DND-41 (cell line): Measurements from ENCODE around the gene PLXNA4.

ENCODE experiments used
- ATAC-seq: fragments of 200-7000 bp; cut with Tn5 transposase; 3 replicates; pipeline ENCODE4 v1.9.1; 2021; ENCODE audit warnings: low read depth; ENCODE audit not compliant: insufficient read depth
- DNase-seq: peaks from one replicate; pipeline ENCODE4 v3.0.0-alpha.2; 2020
- H2AFZ ChIP-seq: 2 replicates; pipeline ENCODE4 v1.6.0; 2012; ENCODE audit warnings: low read depth, low read length
- H3K27ac ChIP-seq: 2 replicates; pipeline ENCODE4 v1.5.1; 2012; ENCODE audit warnings: low read length, inconsistent platforms
- H3K27me3 ChIP-seq: fragments of 200-600 bp; sonication (generic); 2 replicates; pipeline ENCODE4 v1.6.0; 2012; ENCODE audit warnings: low read length, mild to moderate bottlenecking, inconsistent platforms; ENCODE audit not compliant: insufficient read depth, poor library complexity
- H3K36me3 ChIP-seq: 2 replicates; pipeline ENCODE4 v1.5.1; 2012; ENCODE audit warnings: low read length, inconsistent platforms; ENCODE audit not compliant: insufficient read depth
- H3K4me1 ChIP-seq: 2 replicates; pipeline ENCODE4 v1.5.1; 2012; ENCODE audit warnings: mild to moderate bottlenecking, low read length; ENCODE audit not compliant: insufficient read depth
- H3K4me2 ChIP-seq: 2 replicates; pipeline ENCODE4 v1.6.0; 2012; ENCODE audit warnings: mild to moderate bottlenecking, moderate library complexity, low read length, inconsistent platforms; ENCODE audit not compliant: insufficient read depth
- H3K4me3 ChIP-seq, 2 experiments: fragments of 200-600 bp in 1 of 2; shearing (Covaris generic) in 1 of 2; 2 replicates each; pipeline ENCODE4 v1.5.1; 2012 to 2016; ENCODE audit warnings: inconsistent platforms in 2 of 2, low read length in 2 of 2, mild to moderate bottlenecking in 2 of 2, low read depth in 1 of 2, moderate library complexity in 1 of 2
- H3K79me2 ChIP-seq: 2 replicates; pipeline ENCODE4 v1.6.0; 2012; ENCODE audit warnings: low read length, inconsistent platforms; ENCODE audit not compliant: insufficient read depth
- H3K9ac ChIP-seq: 2 replicates; pipeline ENCODE4 v1.6.0; 2012; ENCODE audit warnings: low read depth, mild to moderate bottlenecking, inconsistent platforms, low read length, moderate library complexity
- H3K9me3 ChIP-seq: 2 replicates; pipeline ENCODE4 v1.5.1; 2012; ENCODE audit warnings: low read length, moderate library complexity, mild to moderate bottlenecking, inconsistent platforms; ENCODE audit not compliant: insufficient read depth, severe bottlenecking
- H4K20me1 ChIP-seq: 2 replicates; pipeline ENCODE4 v1.6.0; 2012; ENCODE audit warnings: low read length; ENCODE audit not compliant: insufficient read depth
- EZH2 ChIP-seq: IDR thresholded peaks from 3 replicates; pipeline ENCODE4 v1.6.1; 2012; ENCODE audit warnings: borderline replicate concordance, low read depth, mild to moderate bottlenecking, moderate library complexity, low read length, inconsistent platforms; ENCODE audit not compliant: severe bottlenecking
- TF ChIP-seq, protein P1 (sequence below): IDR thresholded peaks from 2 replicates; pipeline ENCODE4 v1.5.1; 2012; ENCODE audit warnings: borderline replicate concordance, low read length, moderate library complexity, mild to moderate bottlenecking; ENCODE audit not compliant: poor library complexity, severe bottlenecking; ENCODE audit errors: extremely low read depth

PLXNA4 gene

DNA sequence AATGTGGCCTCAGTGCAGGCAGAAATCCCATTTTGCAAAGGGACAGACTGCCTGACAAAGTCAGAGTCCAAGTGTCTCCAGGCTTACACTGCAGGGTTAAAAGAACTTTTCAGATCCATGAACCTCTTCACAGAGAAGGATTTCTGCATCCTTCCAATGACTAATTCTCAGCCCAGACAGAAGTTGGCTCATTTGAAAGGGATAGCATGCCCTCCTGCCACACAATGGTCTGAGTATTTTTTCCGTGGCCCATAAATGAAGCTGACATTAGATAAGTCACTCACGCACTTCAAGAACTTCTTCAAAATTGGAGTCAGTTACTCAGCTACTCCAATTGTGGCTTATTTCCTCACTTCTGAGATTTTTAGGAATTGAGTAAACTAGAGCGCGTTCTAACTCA is 170.2 kb downstream of the PLXNA4 start:
- Histone ChIP-seq H3K79me2 (no peaks in the 10 kb centered on the region), H3K4me1 (no peaks in the 10 kb centered on the region), H3K4me3 (no peak overlapping the region), H3K4me2 (no peak overlapping the region), H3K36me3 (no peaks in the 10 kb centered on the region), H4K20me1 (no peaks in the 10 kb centered on the region), H2AFZ (no peak overlapping the region), H3K27me3 (no peaks in the 10 kb centered on the region), H3K9me3 (no peaks in the 10 kb centered on the region), H3K27ac (no peak overlapping the region), H3K9ac (no peak overlapping the region)
- TF ChIP-seq, protein P1, sequence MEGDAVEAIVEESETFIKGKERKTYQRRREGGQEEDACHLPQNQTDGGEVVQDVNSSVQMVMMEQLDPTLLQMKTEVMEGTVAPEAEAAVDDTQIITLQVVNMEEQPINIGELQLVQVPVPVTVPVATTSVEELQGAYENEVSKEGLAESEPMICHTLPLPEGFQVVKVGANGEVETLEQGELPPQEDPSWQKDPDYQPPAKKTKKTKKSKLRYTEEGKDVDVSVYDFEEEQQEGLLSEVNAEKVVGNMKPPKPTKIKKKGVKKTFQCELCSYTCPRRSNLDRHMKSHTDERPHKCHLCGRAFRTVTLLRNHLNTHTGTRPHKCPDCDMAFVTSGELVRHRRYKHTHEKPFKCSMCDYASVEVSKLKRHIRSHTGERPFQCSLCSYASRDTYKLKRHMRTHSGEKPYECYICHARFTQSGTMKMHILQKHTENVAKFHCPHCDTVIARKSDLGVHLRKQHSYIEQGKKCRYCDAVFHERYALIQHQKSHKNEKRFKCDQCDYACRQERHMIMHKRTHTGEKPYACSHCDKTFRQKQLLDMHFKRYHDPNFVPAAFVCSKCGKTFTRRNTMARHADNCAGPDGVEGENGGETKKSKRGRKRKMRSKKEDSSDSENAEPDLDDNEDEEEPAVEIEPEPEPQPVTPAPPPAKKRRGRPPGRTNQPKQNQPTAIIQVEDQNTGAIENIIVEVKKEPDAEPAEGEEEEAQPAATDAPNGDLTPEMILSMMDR: no peak
- DNase-seq (no peak), ATAC-seq (no peak)

DNA sequence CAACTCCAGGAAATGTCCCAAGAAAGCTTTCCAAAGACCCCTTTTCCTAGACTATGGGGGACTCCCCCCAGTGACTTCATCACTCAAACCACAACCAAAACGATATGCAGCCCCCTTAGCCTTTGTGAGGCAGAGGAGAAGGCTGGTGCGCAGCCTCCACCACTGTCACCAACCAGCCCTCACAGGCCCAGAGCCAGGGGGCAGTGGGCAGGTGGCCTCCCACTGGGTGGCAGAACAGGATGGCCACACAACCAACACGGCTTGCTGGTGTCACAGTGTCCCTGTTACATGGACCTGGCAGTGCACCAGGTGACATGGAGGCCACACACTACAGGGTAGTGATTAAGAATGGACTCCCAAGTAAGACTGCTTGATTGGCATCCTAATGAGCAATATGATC is 172.0 kb downstream of the PLXNA4 start:
- ATAC-seq (no peak), DNase-seq (no peak)
- TF ChIP-seq EZH2: no peak
- TF ChIP-seq, protein P1: no peak
- no peak overlapping the region for H3K27ac ChIP-seq
- H3K36me3 ChIP-seq: no peaks in the 10 kb centered on the region
- no peaks in the 10 kb centered on the region for H3K9me3 ChIP-seq
- no peaks in the 10 kb centered on the region for H3K4me1 ChIP-seq
- H4K20me1 ChIP-seq: no peaks in the 10 kb centered on the region
- no peaks in the 10 kb centered on the region for H3K79me2 ChIP-seq
- H3K4me2 ChIP-seq: no peak overlapping the region
- H3K27me3 ChIP-seq: no peaks in the 10 kb centered on the region
- H3K9ac ChIP-seq: no peak overlapping the region
- no peak overlapping the region for H2AFZ ChIP-seq
- H3K4me3 ChIP-seq: no peak overlapping the region

- H3K9ac ChIP-seq: no peak overlapping the region
- H4K20me1 ChIP-seq: no peaks in the 10 kb centered on the region
- ATAC-seq (no peak), DNase-seq (no peak)
- H3K36me3 ChIP-seq: no peaks in the 10 kb centered on the region
- no peak overlapping the region for H3K4me2 ChIP-seq
- no peak overlapping the region for H3K4me3 ChIP-seq
- H3K9me3 ChIP-seq: no peaks in the 10 kb centered on the region
- TF ChIP-seq, protein P1: no peak
- no peak for TF ChIP-seq EZH2
- H2AFZ ChIP-seq: no peak overlapping the region
- H3K27ac ChIP-seq: no peak overlapping the region
- no peaks in the 10 kb centered on the region for H3K27me3 ChIP-seq
- no peaks in the 10 kb centered on the region for H3K79me2 ChIP-seq
- H3K4me1 ChIP-seq: no peaks in the 10 kb centered on the region
Measured at GRCh38 chr7:132403465-132404110, 172.7 kb downstream of the PLXNA4 start.

GRCh38 chr7:132402751-132403245 is 173.5 kb downstream of the PLXNA4 start:
- Histone ChIP-seq H3K79me2 (no peaks in the 10 kb centered on the region), H4K20me1 (no peaks in the 10 kb centered on the region), H3K9ac (no peak overlapping the region), H3K4me3 (no peak overlapping the region), H3K4me2 (no peak overlapping the region), H3K4me1 (no peaks in the 10 kb centered on the region), H3K27ac (no peak overlapping the region), H3K9me3 (no peaks in the 10 kb centered on the region), H2AFZ (no peak overlapping the region), H3K36me3 (no peaks in the 10 kb centered on the region), H3K27me3 (no peaks in the 10 kb centered on the region)
- no peak for DNase-seq
- no peak for ATAC-seq
- TF ChIP-seq EZH2: no peak
